ENCODE data around the gene EXOC6. TPM values are rescaled to one million over a fixed set of nuclear protein-coding genes. Genes with fewer than 3 reads are reported as not detected.

EXOC6 gene
- total and polyA plus RNA-seq, 2 of the 13 experiments (the other 11 are each of a cell fraction or from before 2014, with no cell fraction given), result 22.2 to 29.2 TPM

DNA sequence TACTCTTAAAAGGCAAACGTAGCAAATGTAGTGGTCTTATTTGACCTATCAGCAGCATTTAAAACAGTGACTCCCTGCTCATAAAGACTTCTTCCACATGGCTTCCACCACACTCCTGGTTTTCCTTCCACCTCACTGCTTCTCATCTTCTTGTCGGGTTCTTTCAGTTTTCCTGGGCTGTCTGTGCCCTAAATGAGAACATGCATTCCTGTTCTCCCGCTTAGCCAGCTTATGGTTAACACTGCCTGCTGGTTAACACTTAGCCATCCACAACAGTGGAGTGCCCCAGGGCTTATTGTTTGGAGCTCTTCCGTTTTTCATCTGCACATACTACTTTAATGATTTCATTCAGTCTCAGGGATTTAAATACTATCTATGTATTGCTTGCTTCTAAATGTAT lies 34.3 kb upstream of the EXOC6 start (continued):
- TF ChIP-seq SMARCE1 (IDR thresholded peaks at IDR 0.05; ENCODE audit: borderline replicate concordance) (no peak), ZNF691 (CRISPR knock-in tag; IDR thresholded peaks at IDR 0.05; ENCODE audit: borderline replicate concordance, low read depth) (no peak), IKZF1 (IDR thresholded peaks at IDR 0.05) (no peak), GTF3A (CRISPR knock-in tag; conservative IDR thresholded peaks at IDR 0.05) (no peak), PHF8 (CRISPR knock-in tag; IDR thresholded peaks at IDR 0.05) (no peak)

GRCh38 chr10:92814790-92815189 lies 33.5 kb upstream of the EXOC6 start:
- no peak overlapping the region for H2AFZ ChIP-seq (ENCODE audit: low read length)
- intact Hi-C loops (cut with micrococcal nuclease; ENCODE audit: unreplicated experiment), result no loop called here
- no peak for ATAC-seq
- H3K9ac ChIP-seq (ENCODE audit: insufficient read depth, low read depth, low read length), result no peak overlapping the region
- no peak overlapping the region for H3K27ac ChIP-seq (ENCODE audit: extremely low read length, insufficient read depth, low read length)
- POLR2A ChIA-PET, result no interaction called here
- 42% methylated on average over 2 of the region's 2 CpGs for WGBS (ENCODE audit: low lambda C conversion rate)
- H3K79me2 ChIP-seq (ENCODE audit: insufficient read depth, low read length), result no peaks in the 10 kb centered on the region
- no peaks in the 10 kb centered on the region for H3K36me3 ChIP-seq (replicated peaks in 1 of 2; ENCODE audit: control insufficient read depth in 1 of 2, insufficient read depth in 2 of 2, low read length in 2 of 2)
- no peaks in the 10 kb centered on the region for H4K20me1 ChIP-seq (ENCODE audit: insufficient read depth, low read length)
- no peak overlapping the region for H3K4me3 ChIP-seq (replicated peaks in 1 of 3; ENCODE audit: insufficient read depth in 1 of 3, low read depth in 2 of 3, low read length in 3 of 3)
- DNase-seq (ENCODE audit: low spot score), result no peak
- FAIRE-seq, result no peak
- H3K4me2 ChIP-seq (ENCODE audit: low read depth, low read length), result no peak overlapping the region
- TF ChIP-seq ZNF354B (CRISPR knock-in tag; IDR thresholded peaks at IDR 0.05) (no peak), ZSCAN20 (CRISPR knock-in tag; IDR thresholded peaks at IDR 0.05; ENCODE audit: borderline replicate concordance) (no peak), GZF1 (CRISPR knock-in tag; IDR thresholded peaks at IDR 0.05) (no peak), ZNF34 (CRISPR knock-in tag; IDR thresholded peaks at IDR 0.05; ENCODE audit: borderline replicate concordance) (no peak), JDP2 (CRISPR knock-in tag; IDR thresholded peaks at IDR 0.05; ENCODE audit: borderline replicate concordance) (no peak), MYNN (CRISPR knock-in tag; IDR thresholded peaks at IDR 0.05; ENCODE audit: low read depth) (no peak), NONO (IDR thresholded peaks at IDR 0.05) (no peak), NONO (CRISPR knock-in tag; conservative IDR thresholded peaks at IDR 0.05) (no peak), THAP8 (CRISPR knock-in tag; IDR thresholded peaks at IDR 0.05; ENCODE audit: borderline replicate concordance) (no peak), PHF8 (CRISPR knock-in tag; IDR thresholded peaks at IDR 0.05) (no peak), PBX3 (CRISPR knock-in tag; IDR thresholded peaks at IDR 0.05; ENCODE audit: borderline replicate concordance) (no peak), SNRNP70 (IDR thresholded peaks at IDR 0.05; ENCODE audit: low read depth, low read length) (no peak), ZNF615 (CRISPR knock-in tag; IDR thresholded peaks at IDR 0.05; ENCODE audit: borderline replicate concordance) (no peak), ZNF468 (CRISPR knock-in tag; IDR thresholded peaks at IDR 0.05) (no peak)
- TF ChIP-seq, protein P1, sequence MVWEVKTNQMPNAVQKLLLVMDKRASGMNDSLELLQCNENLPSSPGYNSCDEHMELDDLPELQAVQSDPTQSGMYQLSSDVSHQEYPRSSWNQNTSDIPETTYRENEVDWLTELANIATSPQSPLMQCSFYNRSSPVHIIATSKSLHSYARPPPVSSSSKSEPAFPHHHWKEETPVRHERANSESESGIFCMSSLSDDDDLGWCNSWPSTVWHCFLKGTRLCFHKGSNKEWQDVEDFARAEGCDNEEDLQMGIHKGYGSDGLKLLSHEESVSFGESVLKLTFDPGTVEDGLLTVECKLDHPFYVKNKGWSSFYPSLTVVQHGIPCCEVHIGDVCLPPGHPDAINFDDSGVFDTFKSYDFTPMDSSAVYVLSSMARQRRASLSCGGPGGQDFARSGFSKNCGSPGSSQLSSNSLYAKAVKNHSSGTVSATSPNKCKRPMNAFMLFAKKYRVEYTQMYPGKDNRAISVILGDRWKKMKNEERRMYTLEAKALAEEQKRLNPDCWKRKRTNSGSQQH (CRISPR knock-in tag; IDR thresholded peaks at IDR 0.05; ENCODE audit: low read depth), result no peak
- TF ChIP-seq, protein P2, sequence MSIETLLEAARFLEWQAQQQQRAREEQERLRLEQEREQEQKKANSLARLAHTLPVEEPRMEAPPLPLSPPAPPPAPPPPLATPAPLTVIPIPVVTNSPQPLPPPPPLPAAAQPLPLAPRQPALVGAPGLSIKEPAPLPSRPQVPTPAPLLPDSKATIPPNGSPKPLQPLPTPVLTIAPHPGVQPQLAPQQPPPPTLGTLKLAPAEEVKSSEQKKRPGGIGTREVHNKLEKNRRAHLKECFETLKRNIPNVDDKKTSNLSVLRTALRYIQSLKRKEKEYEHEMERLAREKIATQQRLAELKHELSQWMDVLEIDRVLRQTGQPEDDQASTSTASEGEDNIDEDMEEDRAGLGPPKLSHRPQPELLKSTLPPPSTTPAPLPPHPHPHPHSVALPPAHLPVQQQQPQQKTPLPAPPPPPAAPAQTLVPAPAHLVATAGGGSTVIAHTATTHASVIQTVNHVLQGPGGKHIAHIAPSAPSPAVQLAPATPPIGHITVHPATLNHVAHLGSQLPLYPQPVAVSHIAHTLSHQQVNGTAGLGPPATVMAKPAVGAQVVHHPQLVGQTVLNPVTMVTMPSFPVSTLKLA (IDR thresholded peaks at IDR 0.05), result no peak; the same call in 1 of the 2 replicates
- BruUV-seq (replicated peaks), result no TSS peak
- 0 out of 2 replicates have a peak, but pooled peaks cover 13% of the 10 kb centered on the region for H3K4me1 ChIP-seq (ENCODE audit: insufficient read depth, low read length)
- no peaks in the 10 kb centered on the region for H3K9me3 ChIP-seq (ENCODE audit: low read length)
- CTCF ChIA-PET (ENCODE audit: low intra/inter-chr PET ratio, low total read pairs), result no interaction called here
- in situ Hi-C loops (cut with HindIII; ENCODE audit: extremely low pct_ligation_motif_present, low pct_unique_long_range_greater_than_20kb), result no loop called here
- H3K27me3 ChIP-seq (ENCODE audit: control insufficient read depth in 1 of 2, insufficient read depth in 2 of 2, low read length in 2 of 2), result peaks cover 0 to 23% of the 10 kb centered on the region in 2 experiments; a peak in 4 of 5 replicates
